NCI-H128 (cell line): ENCODE data around the gene P2RX4.
"Not testable (repeated sequence)": the region's sequence is repeated elsewhere in the genome, so short reads cannot be mapped to it uniquely, and the experiment has no call there.

Experiments
- DNase-seq: peaks from one replicate; lab custom pipeline; 2025; ENCODE audit not compliant: unreplicated experiment; lab: John Stamatoyannopoulos, UW

P2RX4 gene

DNA sequence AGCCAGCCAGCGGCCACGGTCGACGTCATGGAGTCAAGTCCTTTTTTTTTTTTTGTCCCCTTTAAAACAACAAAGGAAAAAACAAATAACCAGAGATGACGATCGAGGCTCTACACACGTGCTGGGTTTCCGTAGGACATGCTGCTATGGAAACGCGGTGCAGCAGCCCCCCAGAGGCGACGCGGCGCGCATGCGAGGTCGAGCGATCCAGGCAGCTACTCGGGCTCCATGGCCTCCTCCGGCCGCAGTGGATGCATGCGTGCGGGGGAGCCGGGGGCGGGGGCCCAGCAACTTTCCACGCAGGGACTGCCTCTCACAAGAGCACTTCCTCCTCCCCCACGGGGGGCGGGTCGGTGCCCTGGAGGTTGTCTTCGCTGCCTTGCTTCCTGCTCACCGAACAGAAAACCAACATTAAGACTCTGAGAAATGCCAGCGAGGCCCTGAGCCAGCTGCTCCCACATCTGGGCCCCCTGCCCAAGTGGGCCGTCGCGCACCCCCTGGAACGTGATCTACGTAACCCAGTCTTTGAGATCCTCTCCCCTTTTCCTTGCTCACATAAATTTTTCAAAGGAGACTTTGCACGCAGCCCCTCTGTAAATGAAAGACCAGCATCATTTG is 30.7 kb downstream of the P2RX4 start:
- DNase-seq, result no peak

DNA sequence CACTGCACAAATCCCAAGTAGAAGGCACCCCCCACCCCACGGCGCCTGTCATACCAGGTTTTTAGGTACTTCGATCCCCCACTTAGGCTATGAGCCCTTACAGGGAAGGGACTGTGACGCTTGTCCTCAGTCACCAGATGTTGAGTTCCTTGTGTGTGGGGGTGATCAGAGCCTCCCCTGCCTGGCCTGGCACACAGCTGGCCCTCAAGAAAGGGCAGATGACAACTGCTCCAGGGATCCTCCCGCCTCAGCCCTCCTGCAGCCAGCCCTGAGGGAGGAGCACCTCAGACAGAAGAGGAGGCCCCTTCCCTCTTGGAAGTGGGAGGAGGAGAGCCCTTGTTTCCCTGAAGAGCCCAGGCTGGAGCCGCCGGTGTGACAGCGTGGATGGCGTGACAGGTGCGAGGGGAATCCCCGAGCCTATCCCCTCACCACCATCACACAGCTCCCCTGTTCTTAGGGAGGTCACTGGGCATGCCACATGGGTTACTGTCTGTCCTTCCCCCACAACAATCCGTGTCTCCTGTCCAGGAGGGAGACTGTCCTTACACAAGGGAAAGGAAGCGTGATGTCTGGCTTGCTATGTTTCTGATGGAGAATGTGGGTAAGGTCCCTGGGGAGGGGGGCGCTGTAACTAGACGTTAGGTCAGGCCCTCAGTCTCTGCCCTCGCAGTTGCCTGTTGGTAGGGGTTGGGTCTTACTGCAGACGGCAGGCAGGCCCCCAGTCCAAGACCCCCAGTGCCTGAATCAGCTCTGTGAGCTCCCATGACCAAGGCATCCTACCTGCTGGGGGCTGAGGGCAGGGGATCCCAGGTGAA is 31.4 kb downstream of the P2RX4 start:
- no peak for DNase-seq

DNA sequence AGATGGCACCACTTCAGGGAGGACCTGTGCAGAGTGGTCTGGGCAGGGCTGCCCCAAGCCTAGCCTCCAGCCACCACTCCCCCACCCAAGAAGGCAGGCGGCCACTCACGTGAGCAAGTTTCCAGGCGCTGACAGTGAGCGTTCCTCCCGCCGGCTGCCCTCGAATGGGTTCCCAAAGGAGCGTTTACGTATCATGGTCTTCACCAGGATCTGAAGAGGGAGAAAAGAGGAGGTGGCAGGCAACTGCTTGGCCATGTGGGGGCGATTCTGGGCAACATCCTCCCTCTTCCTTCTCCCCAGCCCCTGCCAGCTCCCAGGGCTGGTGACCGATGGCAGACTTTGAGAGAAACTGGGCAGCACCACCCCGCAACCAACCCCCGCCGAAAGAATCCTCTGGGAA is 35.1 kb downstream of the P2RX4 start:
- no peak for DNase-seq

DNA sequence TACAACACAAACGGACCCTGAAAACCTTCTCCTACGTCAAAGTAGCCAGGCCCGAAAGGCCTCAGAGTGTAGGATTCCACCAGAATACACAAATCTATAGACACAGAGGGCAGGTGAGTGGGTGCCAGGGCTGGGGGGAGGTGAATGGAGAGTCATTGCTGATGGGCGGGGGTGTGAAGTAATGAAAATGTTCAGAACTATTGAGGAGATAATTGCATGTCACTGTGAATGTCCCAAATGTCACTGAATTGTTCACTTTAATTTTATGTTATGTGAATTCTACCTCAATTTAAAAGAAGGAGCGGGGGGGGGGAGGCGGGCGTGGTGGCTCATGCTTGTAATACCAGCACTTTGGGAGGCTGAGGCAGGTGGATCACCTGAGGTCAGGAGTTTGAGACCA is 36.0 kb downstream of the P2RX4 start:
- no peak for DNase-seq

DNA sequence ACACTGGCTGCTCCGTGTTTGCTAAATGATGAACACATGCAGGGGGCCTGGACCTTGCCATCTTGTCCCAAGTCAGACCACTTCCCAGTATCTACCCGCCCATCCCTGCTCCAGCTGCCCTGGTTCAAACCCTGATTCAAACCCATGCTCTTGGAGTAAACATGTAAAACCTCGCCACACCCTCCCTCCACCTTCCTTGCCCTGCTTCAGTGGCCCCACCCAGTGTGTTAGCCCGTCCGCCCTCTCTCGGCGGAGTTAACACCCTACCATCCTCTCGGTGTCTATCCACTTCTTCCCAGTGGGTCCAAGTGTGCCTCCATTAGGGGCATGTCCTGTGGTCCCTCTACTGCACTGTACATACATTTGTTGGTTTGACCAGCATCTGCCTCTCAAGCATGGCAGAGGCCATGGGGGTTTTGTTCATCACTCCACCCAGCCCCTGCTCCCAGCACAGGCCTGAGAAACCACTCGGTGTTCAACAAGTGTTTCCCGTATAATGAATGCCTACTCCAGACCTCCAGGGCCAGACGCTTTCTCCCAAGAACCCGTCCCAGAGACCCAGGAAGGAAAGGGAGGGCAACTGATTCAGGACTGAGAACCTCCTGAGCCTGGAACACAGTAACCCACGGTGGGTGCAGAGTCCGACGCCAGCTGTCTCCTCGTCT is 37.1 kb downstream of the P2RX4 start:
- DNase-seq, result no peak

DNA sequence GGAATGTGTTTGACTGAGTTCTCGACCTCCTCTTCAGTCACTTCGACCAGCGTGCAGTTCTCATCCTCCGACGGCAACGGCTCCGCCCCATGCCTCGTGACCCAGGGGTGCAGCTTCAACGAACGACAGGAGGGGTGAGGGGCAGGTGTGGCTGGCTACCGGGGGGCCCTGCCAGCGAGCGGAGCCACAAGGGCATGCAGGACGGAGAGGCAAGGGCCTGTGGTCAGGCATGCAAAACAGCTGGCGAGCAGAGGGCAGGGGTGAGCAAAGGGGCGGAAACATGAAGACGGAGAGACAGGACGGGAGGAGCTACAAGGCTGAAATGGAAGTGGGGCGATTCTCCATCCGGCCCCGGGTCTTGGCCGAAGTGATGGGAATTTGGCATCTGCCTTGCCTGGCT is 38.7 kb downstream of the P2RX4 start:
- DNase-seq, result no peak

DNA sequence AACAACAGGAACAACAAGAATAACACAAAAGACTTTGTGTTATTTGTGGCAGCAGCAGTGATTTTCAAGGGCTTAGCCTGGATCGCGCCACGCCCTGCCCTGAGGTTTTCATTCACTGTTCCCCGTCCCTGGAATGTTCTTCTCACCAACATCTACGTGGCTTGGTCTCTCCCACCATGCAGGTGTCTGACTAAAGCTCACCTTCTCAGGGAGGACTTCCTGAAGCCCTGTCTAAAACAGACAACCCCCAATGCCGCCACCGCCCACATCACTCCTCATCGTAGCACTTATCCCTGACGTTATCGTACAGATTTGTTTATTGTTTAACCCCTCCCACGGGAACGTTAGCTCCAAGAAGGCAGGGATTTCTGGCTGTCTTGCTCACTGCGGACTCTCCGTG is 40.4 kb downstream of the P2RX4 start:
- DNase-seq, result no peak

DNA sequence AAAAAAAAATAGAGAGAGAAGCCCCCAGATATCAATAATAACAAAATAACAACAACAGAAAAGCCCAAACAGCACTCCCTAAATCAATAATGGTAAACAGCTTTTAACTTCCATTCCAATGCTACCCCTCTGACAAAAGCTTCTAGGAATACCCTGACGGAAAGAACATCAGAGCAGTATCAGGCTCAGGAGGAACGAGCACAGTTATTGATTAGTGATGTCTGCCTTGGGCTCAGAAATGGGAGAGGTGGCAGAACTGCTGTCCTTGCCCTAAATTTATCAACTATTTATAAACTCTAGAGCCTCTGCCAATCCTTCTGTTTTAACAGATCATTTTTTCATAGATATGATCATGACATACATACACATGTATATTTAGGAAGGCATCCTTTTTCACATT is 41.9 kb downstream of the P2RX4 start:
- DNase-seq, result no peak

DNA sequence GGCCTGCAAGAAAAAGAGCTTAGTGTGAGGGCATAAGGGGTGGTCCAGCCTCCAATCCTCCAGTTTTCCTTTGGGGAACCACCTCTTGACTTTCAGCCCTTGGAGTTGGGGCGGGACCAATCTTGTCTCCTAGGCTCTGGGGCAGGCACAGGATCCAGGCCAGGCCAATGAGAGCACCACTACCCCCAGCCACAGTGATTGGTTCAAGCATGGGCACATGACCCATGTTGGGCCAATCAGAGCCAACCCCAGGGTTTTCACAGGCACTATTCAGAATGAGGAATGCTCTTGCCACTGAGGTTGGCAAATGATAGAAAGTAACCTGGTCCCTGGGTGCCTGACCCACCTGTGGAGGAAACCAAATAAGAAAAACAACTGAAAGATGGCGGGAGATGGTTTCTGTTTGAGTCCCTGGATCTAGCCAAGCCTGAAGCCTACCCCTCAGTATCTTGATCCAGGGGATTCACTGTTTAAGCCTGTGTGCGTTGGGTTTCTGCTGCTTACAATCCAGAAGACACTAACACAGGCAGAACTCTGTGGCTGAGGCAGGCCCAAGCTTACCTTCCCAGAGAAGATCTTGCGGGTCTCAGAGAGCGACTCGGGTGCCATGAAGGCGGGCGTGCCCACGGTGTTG is 42.9 kb downstream of the P2RX4 start:
- no peak for DNase-seq

DNA sequence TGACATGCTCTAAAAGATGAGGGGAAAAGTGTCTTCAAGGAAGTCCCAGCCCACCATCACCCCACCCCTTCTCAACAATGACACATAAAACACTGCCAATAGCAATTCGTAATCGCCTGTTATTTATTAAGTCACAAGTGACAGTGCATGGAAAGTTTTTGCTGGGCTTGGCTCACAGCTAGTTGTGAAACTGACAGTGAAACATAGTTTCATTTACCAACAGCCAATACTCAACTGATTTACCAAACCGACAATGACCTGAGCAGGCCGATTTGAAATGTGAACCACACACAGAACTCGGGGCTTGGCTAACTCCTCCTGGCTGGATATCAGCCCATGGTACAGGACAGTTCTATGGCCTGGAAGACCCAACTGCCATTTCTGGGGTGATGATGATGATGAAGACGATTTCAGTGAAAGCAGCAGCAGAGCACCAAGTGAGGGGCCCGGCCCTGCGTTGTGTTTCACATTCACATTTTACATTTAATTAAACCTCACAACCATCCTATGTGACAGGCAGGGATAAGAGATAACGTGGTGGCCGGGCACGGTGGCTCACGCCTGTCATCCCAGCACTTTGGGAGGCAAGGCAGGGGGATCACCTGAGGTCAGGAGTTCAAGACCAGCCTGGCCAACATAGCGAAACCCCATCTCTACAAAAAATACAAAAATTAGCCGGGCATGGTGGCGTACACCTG is 43.9 kb downstream of the P2RX4 start:
- no peak for DNase-seq

DNA sequence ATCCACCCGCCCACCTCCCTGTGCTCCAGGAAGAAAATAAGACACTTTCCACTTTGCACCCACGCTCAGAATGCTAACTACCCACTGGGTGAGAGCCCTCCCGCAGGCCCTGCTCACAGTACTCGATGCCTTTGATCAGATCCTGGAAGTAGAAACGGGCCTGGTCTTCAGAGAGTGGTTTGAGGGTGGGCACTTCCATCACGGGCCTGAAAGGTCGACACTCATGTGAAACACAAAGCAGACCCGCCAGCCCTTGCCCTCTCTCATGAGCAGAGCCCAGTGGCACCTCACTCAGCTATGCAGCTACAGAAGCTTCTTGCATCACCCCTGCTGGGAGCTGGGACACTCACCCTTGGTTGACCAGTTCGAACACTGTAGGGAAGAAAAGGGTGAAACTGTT is 45.5 kb downstream of the P2RX4 start:
- no peak for DNase-seq

DNA sequence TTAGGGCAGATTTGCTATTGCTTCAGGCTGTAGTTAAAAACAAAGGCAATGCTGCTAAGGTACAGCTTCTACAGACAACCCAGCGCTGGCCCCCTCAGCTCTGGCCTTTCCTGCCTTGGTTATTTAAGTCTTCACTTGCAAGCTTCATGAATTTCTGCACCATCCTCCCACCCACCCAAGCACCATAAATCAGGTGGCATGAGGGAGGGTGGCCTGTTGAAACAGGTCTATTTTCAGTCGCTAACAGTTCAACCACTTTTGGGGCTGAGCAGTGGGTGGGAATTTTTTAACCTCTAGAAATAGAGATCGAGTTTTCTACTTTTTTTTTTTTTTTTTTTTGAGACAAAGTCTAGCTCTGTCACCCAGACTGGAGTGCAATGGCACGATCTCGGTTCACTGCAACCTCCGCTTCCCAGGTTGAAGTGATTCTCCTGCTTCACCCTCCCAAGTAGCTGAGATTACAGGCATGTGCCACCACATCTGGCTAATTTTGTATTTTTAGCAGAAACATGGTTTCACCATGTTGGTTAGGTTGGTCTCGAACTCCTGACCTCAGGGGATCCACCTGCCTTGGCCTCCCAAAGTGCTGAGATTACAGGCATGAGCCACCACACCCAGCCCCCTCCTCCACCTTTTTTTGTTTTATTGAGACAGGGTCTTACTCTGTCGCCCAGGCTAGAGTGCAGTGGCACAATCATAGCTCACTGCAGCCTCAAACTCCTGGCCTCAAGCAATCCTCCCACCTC is 47.9 kb downstream of the P2RX4 start:
- DNase-seq, result not testable (repeated sequence)

DNA sequence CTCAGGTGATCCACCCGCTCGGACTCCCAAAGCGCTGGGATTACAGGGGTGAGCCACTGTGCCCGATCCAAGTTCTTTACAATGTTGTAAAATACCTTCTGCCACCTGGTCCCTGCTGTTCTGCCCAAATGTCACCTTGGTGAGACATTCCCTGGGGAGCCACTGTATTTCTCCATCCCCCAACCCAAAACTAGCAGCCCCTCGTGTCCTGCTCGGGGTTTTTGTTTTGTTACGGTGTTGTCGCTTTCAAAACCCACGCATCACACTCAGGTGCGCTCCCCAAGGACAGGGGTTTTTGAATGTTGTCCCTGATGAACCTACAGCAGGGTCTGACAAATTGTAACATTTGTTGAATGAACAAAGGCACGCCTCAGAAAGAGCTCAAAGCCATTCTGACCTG is 49.1 kb downstream of the P2RX4 start:
- no peak for DNase-seq

DNA sequence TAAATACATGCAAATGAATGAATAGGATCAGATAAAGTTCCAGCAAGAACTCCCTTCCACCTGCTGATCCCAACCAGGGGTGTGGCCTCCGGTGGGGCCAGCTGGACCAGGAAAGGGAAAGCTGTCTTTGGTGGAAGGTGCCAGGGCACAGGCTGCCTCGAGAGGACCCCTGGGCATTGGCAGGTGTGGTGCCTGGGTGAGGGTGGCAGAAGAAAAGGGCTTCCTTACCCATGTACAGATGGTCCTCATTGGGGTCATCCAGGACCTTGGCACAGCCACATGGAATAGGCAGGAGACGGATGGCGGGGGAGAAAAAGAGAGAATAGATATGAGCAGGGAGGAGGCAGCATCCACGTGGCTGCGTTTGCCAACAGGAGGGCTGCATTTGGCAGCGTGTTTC is 50.2 kb downstream of the P2RX4 start:
- DNase-seq, result no peak

DNA sequence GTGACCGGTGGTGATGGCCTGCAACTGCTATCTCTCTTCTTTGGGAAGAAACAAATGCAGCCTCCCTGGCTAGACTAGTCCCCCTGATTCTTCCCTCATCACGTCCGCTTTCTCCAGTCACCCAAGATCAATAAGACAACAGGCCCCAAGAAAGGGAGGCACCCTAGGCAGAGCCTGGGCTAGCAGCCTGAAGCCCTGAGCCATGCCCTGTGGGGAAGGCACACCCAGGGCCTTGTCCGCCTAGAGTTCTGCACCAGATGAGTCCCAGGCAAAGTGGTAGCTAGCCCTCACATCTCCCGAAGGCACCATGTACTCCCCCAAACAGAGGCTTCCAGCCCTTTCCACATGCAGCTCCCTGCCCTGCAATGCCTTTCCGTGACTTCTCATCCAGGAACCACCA is 51.5 kb downstream of the P2RX4 start:
- no peak for DNase-seq

DNA sequence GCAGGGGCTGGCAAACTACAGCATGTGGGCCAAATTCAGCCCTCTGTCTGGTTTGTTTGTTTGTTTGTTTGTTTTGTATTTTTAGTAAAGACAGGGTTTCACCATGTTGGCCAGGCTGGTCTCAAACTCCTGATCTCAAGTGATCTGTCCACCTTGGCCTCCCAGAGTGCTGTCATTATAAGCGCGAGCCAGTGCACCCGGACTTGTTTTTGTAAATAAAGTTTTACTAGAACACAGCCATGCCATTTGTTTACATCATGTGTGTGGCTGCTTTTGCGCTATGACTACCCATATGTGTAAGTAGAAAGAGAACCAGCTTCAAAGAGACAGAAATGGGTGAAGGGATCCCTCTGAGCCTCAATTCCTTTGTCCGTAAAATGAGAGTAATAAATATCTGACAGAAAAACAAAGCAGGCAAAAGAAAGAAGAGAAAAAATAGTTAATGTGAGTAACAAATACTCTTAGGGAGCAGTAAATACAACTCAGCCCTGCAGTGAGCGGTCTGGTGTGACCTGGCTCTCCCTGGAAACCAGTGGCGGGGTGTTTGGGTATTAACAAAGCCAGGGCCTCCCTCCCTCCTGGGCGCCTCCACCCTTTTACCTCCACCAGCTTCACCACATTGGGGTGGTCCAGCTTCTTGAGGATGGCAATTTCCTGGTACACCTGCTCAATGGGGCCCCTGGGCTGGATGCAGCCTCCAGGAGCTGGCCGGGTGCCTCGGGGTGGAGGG is 53.4 kb downstream of the P2RX4 start:
- no peak for DNase-seq

DNA sequence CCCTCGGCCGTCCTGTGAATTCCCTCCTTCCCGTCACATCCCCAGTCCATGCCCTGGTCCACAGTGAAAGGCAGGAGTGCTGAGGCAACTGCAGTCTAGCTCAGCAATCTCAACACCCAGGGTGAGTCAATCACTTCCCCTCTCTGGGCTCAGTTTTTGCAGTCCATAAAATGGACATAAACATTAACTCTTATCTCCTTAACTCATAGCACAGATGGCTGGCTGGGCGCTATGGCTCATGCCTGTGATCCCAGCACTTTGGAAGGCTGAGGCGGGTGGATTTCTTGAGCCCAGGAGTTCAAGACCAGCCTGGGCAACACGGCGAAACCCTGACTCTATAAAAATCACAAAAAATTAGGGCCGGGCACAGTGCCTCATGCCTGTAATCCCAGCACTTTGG is 54.2 kb downstream of the P2RX4 start:
- no peak for DNase-seq

DNA sequence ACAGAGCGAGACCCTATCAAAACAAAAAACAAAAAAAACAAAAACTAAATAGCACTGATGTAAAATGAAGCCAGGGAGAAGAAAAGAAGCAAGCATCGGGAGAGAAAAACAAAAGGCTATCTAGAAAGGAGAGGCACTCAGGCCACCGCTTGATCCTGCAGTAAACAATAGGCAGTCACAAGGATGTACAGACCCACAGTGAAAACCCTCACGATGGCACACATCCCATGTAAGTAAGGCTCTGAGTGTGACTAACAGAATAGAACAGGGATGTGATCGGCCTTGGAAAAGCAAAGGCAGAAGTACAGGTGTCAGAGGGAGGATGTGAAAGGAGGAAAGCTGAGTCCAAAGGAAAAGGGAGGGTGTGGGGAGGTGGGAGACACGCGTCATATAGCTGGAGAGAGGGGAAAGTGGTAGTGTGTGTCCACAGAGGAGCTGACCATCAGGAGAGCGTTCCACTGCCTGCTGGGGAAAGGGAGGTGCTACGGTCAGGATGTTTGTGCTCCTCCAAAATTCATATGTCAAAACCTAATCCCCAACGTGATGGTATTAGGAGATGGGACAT is 55.1 kb downstream of the P2RX4 start:
- no peak for DNase-seq

DNA sequence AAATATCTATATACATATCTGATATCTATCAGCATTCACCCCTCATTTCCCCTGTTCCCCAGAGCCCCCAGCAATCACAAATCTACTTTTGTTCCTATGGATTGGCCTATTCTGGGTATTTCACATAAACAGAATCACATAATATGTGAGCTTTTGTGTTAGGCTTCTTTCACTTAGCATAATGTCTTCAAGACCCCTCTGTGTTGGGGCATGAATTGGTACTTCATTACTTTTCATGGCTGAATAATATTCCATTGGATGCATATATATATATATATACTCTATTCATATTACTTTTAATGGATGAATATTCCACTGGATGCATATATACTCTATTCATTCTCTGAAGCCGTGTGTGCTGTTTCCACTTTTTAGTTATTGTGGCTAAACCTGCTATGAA is 57.9 kb downstream of the P2RX4 start:
- no peak for DNase-seq
